SK-N-SH treated with all-trans-retinoic acid at 6 μM for 48 hours (cell line): ENCODE results near the gene IFT74.

Source experiments
- ARNTL ChIP-seq: fragments of 450-650 bp; formaldehyde crosslinking; IDR thresholded peaks from 2 replicates; pipeline ENCODE4 v1.5.0; 2020; ENCODE audit warnings: low read depth, mild to moderate bottlenecking, moderate library complexity, borderline replicate concordance
- CREB5 ChIP-seq: fragments of 250-450 bp; sonication (Bioruptor Pico); IDR thresholded peaks from 2 replicates; pipeline ENCODE4 v1.5.1; 2020; ENCODE audit warnings: low read depth, mild to moderate bottlenecking, moderate library complexity
- GLIS3 ChIP-seq: fragments of 250-450 bp; sonication (Bioruptor Pico); IDR thresholded peaks from 2 replicates; pipeline ENCODE4 v1.5.0; 2020; ENCODE audit warnings: mild to moderate bottlenecking, moderate library complexity
- ISL1 ChIP-seq: fragments of 250-450 bp; sonication (Bioruptor Pico); IDR thresholded peaks from 2 replicates; pipeline ENCODE4 v2.1.2; 2022; ENCODE audit warnings: mild to moderate bottlenecking, moderate library complexity
- PATZ1 ChIP-seq: fragments of 250-450 bp; sonication (Bioruptor Pico); IDR thresholded peaks from 2 replicates; pipeline ENCODE4 v1.8.0; 2020; ENCODE audit warnings: mild to moderate bottlenecking, moderate library complexity, borderline replicate concordance
- RARB ChIP-seq: fragments of 250-450 bp; sonication (Bioruptor Pico); IDR thresholded peaks from 2 replicates; pipeline ENCODE4 v1.8.0; 2021; ENCODE audit warnings: mild to moderate bottlenecking, moderate library complexity
- TCF4 ChIP-seq: fragments of 250-450 bp; sonication (Bioruptor Pico); IDR thresholded peaks from 2 replicates; pipeline ENCODE4 v1.8.0; 2021; ENCODE audit warnings: mild to moderate bottlenecking, moderate library complexity, borderline replicate concordance
- TSHZ2 ChIP-seq: fragments of 250-450 bp; sonication (Bioruptor Pico); IDR thresholded peaks from 2 replicates; pipeline ENCODE4 v1.5.0; 2020; ENCODE audit warnings: mild to moderate bottlenecking, moderate library complexity
- ZC3H10 ChIP-seq: fragments of 250-450 bp; sonication (Bioruptor Pico); IDR thresholded peaks from 2 replicates; pipeline ENCODE4 v1.5.1; 2021; ENCODE audit warnings: mild to moderate bottlenecking, moderate library complexity
- ZFP3 ChIP-seq: fragments of 250-450 bp; sonication (Bioruptor Pico); IDR thresholded peaks from 2 replicates; pipeline ENCODE4 v1.5.0; 2020; ENCODE audit warnings: mild to moderate bottlenecking, moderate library complexity
- ZNF565 ChIP-seq: fragments of 450-650 bp; formaldehyde crosslinking; conservative IDR thresholded peaks from 2 replicates; pipeline ENCODE4 v1.5.0; 2020; ENCODE audit warnings: low read depth, mild to moderate bottlenecking, moderate library complexity
- ZNF70 ChIP-seq: fragments of 450-650 bp; formaldehyde crosslinking; IDR thresholded peaks from 2 replicates; pipeline ENCODE4 v1.5.0; 2020; ENCODE audit warnings: mild to moderate bottlenecking, moderate library complexity
- ZNF8 ChIP-seq: fragments of 450-650 bp; formaldehyde crosslinking; IDR thresholded peaks from 2 replicates; pipeline ENCODE4 v1.5.0; 2020; ENCODE audit warnings: mild to moderate bottlenecking, moderate library complexity

GRCh38 chr9:26975728-26976707, 19.8 kb downstream of the IFT74 start:
- TF ChIP-seq ZFP3 (CRISPR knock-in tag) (no peak), ZC3H10 (no peak), GLIS3 (CRISPR knock-in tag) (no peak), ZNF8 (no peak), RARB (CRISPR knock-in tag) (no peak), ARNTL (CRISPR knock-in tag) (no peak), ZNF70 (CRISPR knock-in tag) (no peak), TCF4 (CRISPR knock-in tag) (no peak), CREB5 (CRISPR knock-in tag) (no peak), PATZ1 (CRISPR knock-in tag) (no peak), TSHZ2 (CRISPR knock-in tag) (no peak), ISL1 (CRISPR knock-in tag) (no peak), ZNF565 (CRISPR knock-in tag) (no peak)
